Ishikawa (cell line): ENCODE results near the gene ICE1.

ENCODE experiments used
- CEBPB ChIP-seq: IDR thresholded peaks from 2 replicates; pipeline ENCODE4 v1.6.1; 2012
- CREB1 ChIP-seq: IDR thresholded peaks from 2 replicates; pipeline ENCODE4 v1.6.1; 2012; ENCODE audit warnings: low read depth
- EGR1 ChIP-seq: IDR thresholded peaks from 2 replicates; pipeline ENCODE4 v1.6.1; 2012
- EP300 ChIP-seq: IDR thresholded peaks from 2 replicates; pipeline ENCODE4 v1.6.1; 2012; ENCODE audit warnings: borderline replicate concordance
- FOXM1 ChIP-seq: IDR thresholded peaks from 2 replicates; pipeline ENCODE4 v1.6.1; 2012; ENCODE audit warnings: low read depth, borderline replicate concordance
- NFIC ChIP-seq: IDR thresholded peaks from 2 replicates; pipeline ENCODE4 v1.6.1; 2012
- RAD21 ChIP-seq: IDR thresholded peaks from 2 replicates; pipeline ENCODE4 v1.6.1; 2012; ENCODE audit warnings: low read depth
- TAF1 ChIP-seq: IDR thresholded peaks from 2 replicates; pipeline ENCODE4 v1.6.1; 2012; ENCODE audit warnings: low read depth, mild to moderate bottlenecking
- TEAD4 ChIP-seq: IDR thresholded peaks from 2 replicates; pipeline ENCODE4 v1.6.1; 2012
- YY1 ChIP-seq: IDR thresholded peaks from 2 replicates; pipeline ENCODE4 v1.6.1; 2012; ENCODE audit warnings: low read depth
- ZBTB7A ChIP-seq: IDR thresholded peaks from 2 replicates; pipeline ENCODE4 v1.6.1; 2012; ENCODE audit warnings: low read depth
- TF ChIP-seq, protein P1 (sequence below): IDR thresholded peaks from 2 replicates; pipeline ENCODE4 v1.6.1; 2012; ENCODE audit warnings: low read depth, mild to moderate bottlenecking
- TF ChIP-seq, protein P2 (sequence below): IDR thresholded peaks from 2 replicates; pipeline ENCODE4 v1.6.1; 2012

- no peak for TF ChIP-seq TAF1
- TF ChIP-seq EP300, result no peak
- TF ChIP-seq, protein P1, sequence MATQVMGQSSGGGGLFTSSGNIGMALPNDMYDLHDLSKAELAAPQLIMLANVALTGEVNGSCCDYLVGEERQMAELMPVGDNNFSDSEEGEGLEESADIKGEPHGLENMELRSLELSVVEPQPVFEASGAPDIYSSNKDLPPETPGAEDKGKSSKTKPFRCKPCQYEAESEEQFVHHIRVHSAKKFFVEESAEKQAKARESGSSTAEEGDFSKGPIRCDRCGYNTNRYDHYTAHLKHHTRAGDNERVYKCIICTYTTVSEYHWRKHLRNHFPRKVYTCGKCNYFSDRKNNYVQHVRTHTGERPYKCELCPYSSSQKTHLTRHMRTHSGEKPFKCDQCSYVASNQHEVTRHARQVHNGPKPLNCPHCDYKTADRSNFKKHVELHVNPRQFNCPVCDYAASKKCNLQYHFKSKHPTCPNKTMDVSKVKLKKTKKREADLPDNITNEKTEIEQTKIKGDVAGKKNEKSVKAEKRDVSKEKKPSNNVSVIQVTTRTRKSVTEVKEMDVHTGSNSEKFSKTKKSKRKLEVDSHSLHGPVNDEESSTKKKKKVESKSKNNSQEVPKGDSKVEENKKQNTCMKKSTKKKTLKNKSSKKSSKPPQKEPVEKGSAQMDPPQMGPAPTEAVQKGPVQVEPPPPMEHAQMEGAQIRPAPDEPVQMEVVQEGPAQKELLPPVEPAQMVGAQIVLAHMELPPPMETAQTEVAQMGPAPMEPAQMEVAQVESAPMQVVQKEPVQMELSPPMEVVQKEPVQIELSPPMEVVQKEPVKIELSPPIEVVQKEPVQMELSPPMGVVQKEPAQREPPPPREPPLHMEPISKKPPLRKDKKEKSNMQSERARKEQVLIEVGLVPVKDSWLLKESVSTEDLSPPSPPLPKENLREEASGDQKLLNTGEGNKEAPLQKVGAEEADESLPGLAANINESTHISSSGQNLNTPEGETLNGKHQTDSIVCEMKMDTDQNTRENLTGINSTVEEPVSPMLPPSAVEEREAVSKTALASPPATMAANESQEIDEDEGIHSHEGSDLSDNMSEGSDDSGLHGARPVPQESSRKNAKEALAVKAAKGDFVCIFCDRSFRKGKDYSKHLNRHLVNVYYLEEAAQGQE, result no peak
- no peak for TF ChIP-seq CEBPB
- TF ChIP-seq RAD21, result no peak
- no peak for TF ChIP-seq EGR1
- no peak for TF ChIP-seq ZBTB7A
- TF ChIP-seq TEAD4, result no peak
- TF ChIP-seq CREB1, result no peak
- TF ChIP-seq FOXM1, result no peak
- no peak for TF ChIP-seq NFIC
- TF ChIP-seq, protein P2, sequence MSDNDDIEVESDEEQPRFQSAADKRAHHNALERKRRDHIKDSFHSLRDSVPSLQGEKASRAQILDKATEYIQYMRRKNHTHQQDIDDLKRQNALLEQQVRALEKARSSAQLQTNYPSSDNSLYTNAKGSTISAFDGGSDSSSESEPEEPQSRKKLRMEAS, result no peak
- TF ChIP-seq YY1, result no peak
Measured at GRCh38 chr5:5404381-5404780, 18.1 kb upstream of the ICE1 start.
